AG04449 (cell line): ENCODE results near the gene CEP83.
A peak's percentile ranks its signal among the peaks of the same experiment; 100 is the strongest.

ENCODE experiments used
- CTCF ChIA-PET: fragments of 350-600 bp; formaldehyde crosslinking; extraction: SDS; loops from one replicate; lab custom pipeline; 2021; ENCODE audit warnings: antibody characterized with exemption; lab: Yijun Ruan, JAX
- POLR2A ChIA-PET: fragments of 400-600, 350-600 bp; formaldehyde crosslinking; extraction: SDS; loops from one replicate; lab custom pipeline; 2020; ENCODE audit warnings: antibody characterized with exemption, inconsistent platforms; lab: Yijun Ruan, JAX
- DNase-seq: peaks from one replicate; pipeline ENCODE4 v3.0.0-alpha.2; 2010; ENCODE audit warnings: low read depth, low spot score
- H3K4me3 ChIP-seq: 2 replicates; pipeline ENCODE4 v1.5.1; 2011; ENCODE audit warnings: low read depth, mild to moderate bottlenecking, control low read depth, low read length
- CTCF ChIP-seq: IDR thresholded peaks from one replicate; pipeline ENCODE4 v1.5.1; 2011; ENCODE audit warnings: mild to moderate bottlenecking, moderate library complexity, low read length, control low read depth, inconsistent platforms; ENCODE audit not compliant: insufficient read depth; ENCODE audit errors: missing control alignments

The CEP83 gene

GRCh38 chr12:94265966-94266745 lies 193.5 kb downstream of the CEP83 start:
- DNase-seq, result peak; percentile 42
- POLR2A ChIA-PET, result interaction anchor here (1.4 kb wide), 1 partner anchor 24 kb away, joined by 3 read pairs; no protein-coding TSS in a partner anchor
- TF ChIP-seq CTCF, result no peak
- CTCF ChIA-PET, result interaction anchor here (0.9 to 1.0 kb wide), 2 partner anchors 39 to 167 kb away, joined by 3 read pairs; no protein-coding TSS in a partner anchor
- H3K4me3 ChIP-seq, result no peak overlapping the region

- no peak for TF ChIP-seq CTCF
- CTCF ChIA-PET, result interaction anchor here (0.9 kb wide), 1 partner anchor 40 kb away, joined by 3 read pairs; no protein-coding TSS in a partner anchor
- DNase-seq, result no peak
- H3K4me3 ChIP-seq, result no peak overlapping the region; the same call in 1 of the 2 replicates
- POLR2A ChIA-PET, result interaction anchor here (1.4 kb wide), 1 partner anchor 25 kb away, joined by 3 read pairs; no protein-coding TSS in a partner anchor
Measured at GRCh38 chr12:94265539-94265938, 194.1 kb downstream of the CEP83 start.

- ChIA-PET CTCF (no interaction called here), POLR2A (no interaction called here)
Measured at GRCh38 chr12:94264736-94265485, 194.8 kb downstream of the CEP83 start.

DNA sequence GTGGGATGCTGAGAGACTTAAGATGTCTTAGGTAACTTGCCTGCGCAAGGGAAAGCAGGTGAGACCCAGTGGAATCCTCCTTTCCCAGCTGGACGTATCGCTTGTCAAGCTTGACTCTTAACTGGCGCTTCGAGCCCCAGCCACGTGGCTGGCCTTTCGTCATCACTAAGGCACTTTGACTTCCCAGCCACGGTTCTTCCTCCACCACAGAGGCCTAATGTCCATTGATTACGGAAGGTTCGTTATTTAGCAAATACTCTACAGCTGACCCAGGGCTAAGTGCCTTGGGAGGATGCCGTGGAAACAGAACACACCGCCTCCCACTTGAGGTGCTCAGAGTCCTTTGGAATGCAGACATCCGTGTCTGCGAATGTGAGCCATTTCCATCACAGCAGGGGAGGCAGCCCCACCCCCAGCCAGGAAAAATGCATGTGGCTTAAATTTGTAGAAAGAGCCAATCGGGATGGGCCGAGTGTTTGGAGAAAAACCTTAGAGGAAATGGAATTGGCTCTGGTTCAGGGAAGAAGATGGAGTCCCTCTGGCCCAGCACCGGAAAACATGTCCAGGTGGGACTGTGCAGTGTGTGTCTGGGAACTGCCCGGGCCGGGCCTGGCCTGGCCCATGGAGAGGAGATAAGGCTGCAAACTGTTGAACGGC lies 195.6 kb downstream of the CEP83 start:
- ChIA-PET POLR2A (no interaction called here), CTCF (interaction anchor here (1.2 kb wide), 1 partner anchor 13 kb away, joined by 3 read pairs; no protein-coding TSS in a partner anchor)
- DNase-seq, result no peak
- TF ChIP-seq CTCF, result no peak
- no peak overlapping the region for H3K4me3 ChIP-seq

More at GRCh38 chr12:94264736-94265485, 194.8 kb downstream of the CEP83 start:
- TF ChIP-seq CTCF, result no peak
- H3K4me3 ChIP-seq, result no peak overlapping the region
- DNase-seq, result no peak

GRCh38 chr12:94263011-94263811 lies 196.5 kb downstream of the CEP83 start:
- TF ChIP-seq CTCF, result no peak
- H3K4me3 ChIP-seq, result no peak overlapping the region
- DNase-seq, result no peak
- ChIA-PET POLR2A (no interaction called here), CTCF (interaction anchor here (1.2 kb wide), 2 partner anchors 12 to 118 kb away, joined by 3 read pairs; no protein-coding TSS in a partner anchor)
